K562 (cell line): ENCODE measurements around the gene TRIO. TPM values are rescaled to one million over a fixed set of nuclear protein-coding genes. Genes with fewer than 3 reads are reported as not detected.

Source experiments
- ATAC-seq: fragments of 200-7000 bp; cut with Tn5 transposase; 3 replicates; pipeline ENCODE4 v1.9.1; 2020; ENCODE audit warnings: moderate library complexity
- BruUV-seq: library from RNA; stranded (reverse); fragments of 400-500 nt; replicated peaks from 2 replicates; lab custom pipeline; 2021; lab: Mats Ljungman, UMichigan
- CTCF ChIA-PET: fragments of 300-600 bp; formaldehyde crosslinking; extraction: SDS; loops from one replicate; lab custom pipeline; 2021; ENCODE audit warnings: low intra/inter-chr PET ratio; lab: Yijun Ruan, JAX
- POLR2A ChIA-PET: fragments of 300-600, 350-650 bp; sonication (Branson Sonifier 250); formaldehyde crosslinking; extraction: SDS; loops from one replicate; lab custom pipeline; 2021; ENCODE audit warnings: antibody characterized with exemption, inconsistent platforms; lab: Yijun Ruan, JAX
- DNase-seq, 4 experiments: peaks; one replicate each; pipeline versions ENCODE4 v3.0.0 to v3.0.0-alpha.2; 2011 to 2018; ENCODE audit warnings: low spot score in 3 of 4, mixed read lengths in 3 of 4; ENCODE audit errors: extremely low read depth in 1 of 4
- FAIRE-seq: peaks from 2 replicates; lab custom pipeline; 2011; peaks lifted over from hg19 to GRCh38; lab: Jason Lieb, UNC
- H2AFZ ChIP-seq: 2 replicates; pipeline ENCODE4 v1.6.0; 2011; ENCODE audit warnings: low read depth, low read length, control low read depth, inconsistent platforms
- H3K27ac ChIP-seq: fragments of 200-600 bp; 3 replicates; pipeline ENCODE4 v1.8.0; 2011; ENCODE audit warnings: low read depth, mild to moderate bottlenecking, control low read depth, inconsistent platforms, low read length, moderate library complexity, mixed read lengths; ENCODE audit errors: extremely low read depth
- H3K27me3 ChIP-seq, 2 experiments: fragments of 300-600 bp in 1 of 2; 2 replicates in 1 of 2; 3 replicates in 1 of 2; pipeline versions ENCODE4 v1.6.0 to v1.8.0; 2011; ENCODE audit warnings: inconsistent platforms in 2 of 2, low read length in 2 of 2, mild to moderate bottlenecking in 1 of 2, mixed read lengths in 1 of 2, moderate library complexity in 1 of 2; ENCODE audit not compliant: control insufficient read depth in 2 of 2, insufficient read depth in 2 of 2
- H3K36me3 ChIP-seq: fragments of 300-600 bp; 3 replicates; pipeline ENCODE4 v1.8.0; 2011; ENCODE audit warnings: mild to moderate bottlenecking, low read length, inconsistent platforms; ENCODE audit not compliant: control insufficient read depth, insufficient read depth
- H3K4me1 ChIP-seq, 2 experiments: fragments of 200-600 bp in 1 of 2; replicated peaks in 1 of 2; 2 replicates in 1 of 2; 3 replicates in 1 of 2; pipeline versions ENCODE4 v1.5.1 to v1.8.0; 2011; ENCODE audit warnings: inconsistent platforms in 2 of 2, low read length in 2 of 2, mild to moderate bottlenecking in 1 of 2, mixed read lengths in 1 of 2, moderate library complexity in 1 of 2; ENCODE audit not compliant: control insufficient read depth in 2 of 2, insufficient read depth in 2 of 2
- H3K4me2 ChIP-seq: 2 replicates; pipeline ENCODE4 v1.6.1; 2011; ENCODE audit warnings: low read length, control low read depth, inconsistent platforms, mixed read lengths; ENCODE audit not compliant: insufficient read depth
- H3K4me3 ChIP-seq: fragments of 200-600 bp; sonication (generic), shearing (Covaris generic); 2 replicates; pipeline ENCODE4 v1.5.1; 2016; ENCODE audit warnings: control low read depth, inconsistent platforms
- H3K79me2 ChIP-seq: fragments of 200-600 bp; 3 replicates; pipeline ENCODE4 v1.8.0; 2011; ENCODE audit warnings: low read length, inconsistent platforms; ENCODE audit not compliant: control insufficient read depth, insufficient read depth
- H3K9ac ChIP-seq, 2 experiments: 2 replicates each; pipeline versions ENCODE4 v1.6.0 to v1.6.1; 2011; ENCODE audit warnings: low read depth in 2 of 2, low read length in 2 of 2, control low read depth in 1 of 2, inconsistent platforms in 1 of 2, mild to moderate bottlenecking in 1 of 2, mixed read lengths in 1 of 2; ENCODE audit not compliant: insufficient read depth in 1 of 2
- H3K9me1 ChIP-seq: one replicate; pipeline ENCODE4 v1.6.0; 2011; ENCODE audit warnings: inconsistent platforms, mild to moderate bottlenecking, low read length, moderate library complexity; ENCODE audit not compliant: control insufficient read depth, insufficient read depth
- H3K9me3 ChIP-seq: replicated peaks from 2 replicates; pipeline ENCODE4 v1.5.1; 2011; ENCODE audit warnings: low read depth, low read length, inconsistent platforms; ENCODE audit not compliant: control insufficient read depth, insufficient read depth
- H4K20me1 ChIP-seq: replicated peaks from 2 replicates; pipeline ENCODE4 v1.6.1; 2011; ENCODE audit warnings: low read length, inconsistent platforms, mixed read lengths; ENCODE audit not compliant: control insufficient read depth, insufficient read depth
- CREM ChIP-seq: IDR thresholded peaks from 2 replicates; pipeline ENCODE4 v1.6.1; 2014; ENCODE audit warnings: antibody characterized with exemption, low read depth
- HIVEP1 ChIP-seq: fragments of 250-450 bp; sonication (Bioruptor Pico); IDR thresholded peaks from 2 replicates; pipeline ENCODE4 v1.4.0; 2020; ENCODE audit warnings: mild to moderate bottlenecking
- PML ChIP-seq: IDR thresholded peaks from 2 replicates; pipeline ENCODE4 v1.6.1; 2012; ENCODE audit warnings: low read length, inconsistent platforms
- SRSF1 ChIP-seq: fragments of 200-400 bp; formaldehyde crosslinking; IDR thresholded peaks from 2 replicates; pipeline ENCODE4 v1.6.1; 2017; ENCODE audit warnings: mild to moderate bottlenecking, low read depth, low read length, moderate library complexity
- SRSF7 ChIP-seq: fragments of 200-400 bp; formaldehyde crosslinking; optimal IDR thresholded peaks from 2 replicates; pipeline ENCODE3; 2017; ENCODE audit warnings: mild to moderate bottlenecking, low read depth, low read length
- USF1 ChIP-seq: sonication (generic); formaldehyde crosslinking; IDR thresholded peaks from 2 replicates; pipeline ENCODE4 v1.9.0; 2022; ENCODE audit warnings: mild to moderate bottlenecking, missing genetic modification reagents
- ZBTB12 ChIP-seq: fragments of 250-450 bp; sonication (Bioruptor Pico); IDR thresholded peaks from 2 replicates; pipeline ENCODE4 v1.4.0; 2020
- ZNF274 ChIP-seq: IDR thresholded peaks from 2 replicates; pipeline ENCODE4 v1.6.1; 2011; ENCODE audit warnings: low read depth, mild to moderate bottlenecking, low read length, moderate library complexity, borderline replicate concordance
- WGBS: fragments of 100-300 bp; shearing (Covaris generic); methylation state at CpG from one replicate; pipeline ENCODE4 v1.1.6; 2016; ENCODE audit warnings: low coverage, mixed read lengths; ENCODE audit not compliant: insufficient coverage; ENCODE audit errors: missing lambda C conversion rate; 5-methylcytosine and 5-hydroxymethylcytosine counted together
- in situ Hi-C: fragments of 300-500 bp; cut with MboI; formaldehyde crosslinking; loops from 4 replicates; pipeline ENCODE4 v1.15.0; 2018; ENCODE audit warnings: inconsistent platforms, mixed read lengths
- intact Hi-C: fragments of 100-400 bp; cut with micrococcal nuclease; formaldehyde crosslinking; loops from 2 replicates; pipeline ENCODE4 v1.14.2; 2022
- polyA plus RNA-seq, 8 experiments: library from polyadenylated mRNA; depleted of rRNA in 4 of 8; stranded (reverse) in 5 of 8; unstranded in 3 of 8; fragments of >200 nt; fragmentation: Nextera tagmentation in 2 of 8; fragmentation: Illumina TruSeq in 1 of 8; extraction: Ambion mirVana in 2 of 8; extraction: Trizol in 1 of 8; gene quantifications; 2 replicates each; pipeline versions ENCODE4 v1.2.1 to v1.2.3, GENCODE V29; 2011 to 2014; ENCODE audit warnings: inconsistent platforms in 1 of 8, missing spikeins in 1 of 8
- total RNA-seq, 7 experiments: library from RNA; depleted of rRNA in 6 of 7; stranded (reverse); fragments of >200 nt in 6 of 7; fragmentation: Illumina TruSeq in 2 of 7; extraction: Trizol in 2 of 7; gene quantifications; 2 replicates each; pipeline versions ENCODE4 v1.2.1 to v1.2.3, GENCODE V29; 2011 to 2021; ENCODE audit warnings: low replicate concordance in 1 of 7

Gene TRIO
- total and polyA plus RNA-seq, 9 of the 15 experiments (the other 6 are each of a cell fraction or from before 2014, with no cell fraction given) = 0.24 to 5.0 (median 1.1) TPM

DNA sequence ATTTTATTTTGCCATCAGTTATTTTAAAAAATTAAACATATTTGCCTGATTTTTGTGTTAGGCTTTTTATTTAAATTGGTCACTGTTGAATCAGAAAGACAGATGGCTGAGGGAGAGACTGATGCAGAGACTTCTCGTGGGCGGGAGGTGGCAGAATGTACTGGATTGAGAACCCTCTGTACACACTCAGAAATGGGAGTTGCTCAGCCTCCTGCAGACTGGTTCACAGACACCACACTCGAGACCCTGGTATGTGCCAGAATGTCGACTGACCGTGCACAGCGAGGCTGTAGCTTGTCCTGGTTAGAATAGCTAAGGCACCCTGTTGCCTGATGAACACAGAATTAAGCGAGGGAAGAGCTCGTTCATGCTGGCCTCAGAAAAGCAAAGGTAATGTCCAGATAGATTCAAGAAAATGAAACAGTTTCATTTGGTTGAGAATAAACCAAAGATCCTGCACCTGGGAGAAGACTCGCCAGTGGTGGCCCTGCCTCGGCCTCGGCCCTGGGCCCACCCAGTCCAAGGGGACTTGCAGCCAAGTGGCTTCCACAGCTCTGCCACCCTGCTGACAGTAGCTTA, 367.1 kb downstream of the TRIO start (continued):
- TF ChIP-seq SRSF1 (no peak), USF1 (CRISPR knock-in tag) (no peak), ZBTB12 (CRISPR knock-in tag) (no peak), CREM (no peak)

- H3K4me1 ChIP-seq = no peaks in the 10 kb centered on the region
- no peak overlapping the region for H3K9ac ChIP-seq
- no peaks in the 10 kb centered on the region for H3K9me1 ChIP-seq
- DNase-seq (no peak), FAIRE-seq (no peak), ATAC-seq (no peak)
- ChIA-PET POLR2A (no interaction called here), CTCF (no interaction called here)
- peaks cover 7% of the 10 kb centered on the region; the same call in 1 of the 2 replicates for H4K20me1 ChIP-seq
- no peak overlapping the region for H3K4me2 ChIP-seq
- peaks cover 28 to 45% of the 10 kb centered on the region in 2 experiments for H3K27me3 ChIP-seq
- no peaks in the 10 kb centered on the region for H3K36me3 ChIP-seq
- H3K79me2 ChIP-seq = no peaks in the 10 kb centered on the region
- in situ Hi-C loops (no loop called here), intact Hi-C loops (no loop called here)
- H3K27ac ChIP-seq = no peak overlapping the region
- TF ChIP-seq SRSF7 (no peak), PML (no peak), HIVEP1 (CRISPR knock-in tag) (no peak), ZNF274 (no peak)
- no peaks in the 10 kb centered on the region for H3K9me3 ChIP-seq
- H3K4me3 ChIP-seq = no peak overlapping the region
- BruUV-seq = no TSS peak
- H2AFZ ChIP-seq = no peak overlapping the region
- 0% methylated on average over 6 of the region's 6 CpGs for WGBS
These were observed 367.7 kb downstream of the TRIO start for GRCh38 chr5:14510880-14511279.
